ENCODE data around the gene UTS2R.

The UTS2R gene

DNA sequence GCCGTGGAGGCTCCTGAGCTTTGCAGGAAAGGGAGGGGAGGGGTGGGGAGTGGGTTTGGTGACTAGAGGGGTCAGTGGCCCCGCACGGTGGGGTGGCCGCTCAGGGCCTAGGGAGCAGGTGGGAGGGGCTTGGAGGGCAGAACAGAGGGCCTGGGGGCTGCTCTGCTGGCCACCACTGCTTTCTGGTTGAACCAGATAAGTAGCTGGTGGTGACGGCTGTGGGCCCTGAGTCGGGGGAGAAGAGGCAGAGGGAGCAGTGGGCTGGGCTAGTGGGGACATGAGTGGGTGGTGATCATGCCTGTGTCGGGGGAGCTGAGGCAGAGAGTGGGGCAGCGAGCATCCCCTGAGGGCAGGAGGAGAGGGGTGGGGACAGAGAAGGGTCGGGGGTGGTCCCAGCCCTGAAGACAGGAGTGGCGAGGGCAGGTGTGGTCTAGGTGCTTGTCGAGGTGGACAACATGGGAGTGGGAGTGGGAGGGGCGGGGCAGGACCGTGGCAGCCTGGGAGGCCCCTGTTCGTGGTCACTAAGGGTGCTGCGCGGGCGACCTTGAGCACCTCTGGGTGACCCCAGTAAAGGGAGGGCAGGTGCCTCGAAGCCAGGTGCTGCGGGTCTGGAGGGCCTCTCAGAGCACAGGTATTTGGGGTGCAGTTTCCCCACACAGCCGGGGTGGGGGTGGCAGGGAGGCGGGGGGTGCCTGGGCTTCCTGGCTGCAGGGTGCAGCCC is 47.9 kb upstream of the UTS2R start:
- H3K9me3 ChIP-seq (replicated peaks in 1 of 2; ENCODE audit: control insufficient read depth in 2 of 2, insufficient read depth in 1 of 2, low read depth in 1 of 2, low read length in 2 of 2) = peaks cover 7 to 9% of the 10 kb centered on the region in 2 donors
- peak overlapping the region; percentile 22 for H2BK12ac ChIP-seq (ENCODE audit: low read length)
- no peak overlapping the region for H4K8ac ChIP-seq (ENCODE audit: low read depth, low read length)
- H2BK5ac ChIP-seq (ENCODE audit: low read length) = no peak overlapping the region
- peak overlapping the region; percentile 55 for H3K23ac ChIP-seq (ENCODE audit: low read depth, low read length, poor library complexity)
- no peak overlapping the region for H4K91ac ChIP-seq (ENCODE audit: low read depth, low read length, poor library complexity)
- H2AK5ac ChIP-seq (ENCODE audit: low read depth, low read length) = peak overlapping the region; percentile 84
- no CpG with 5 or more reads among the region's 21 CpGs for WGBS, 2 donors (ENCODE audit: extremely low coverage in 2 of 2, insufficient read length in 2 of 2, insufficient replicate concordance in 1 of 2)
- peak overlapping the region; percentile 60 for H3K9ac ChIP-seq (ENCODE audit: low read depth, low read length, poor library complexity)
- peaks cover 17 to 27% of the 10 kb centered on the region in 2 donors for H3K4me1 ChIP-seq (ENCODE audit: control insufficient read depth in 2 of 2, insufficient read depth in 1 of 2, low read depth in 1 of 2, low read length in 2 of 2)
- DNase-seq (ENCODE audit: low spot score) = no peak
- H3K79me1 ChIP-seq (ENCODE audit: low read depth, low read length) = peaks cover 3% of the 10 kb centered on the region
- peak overlapping the region; percentile 81 for H2BK15ac ChIP-seq (ENCODE audit: low read length)
- H3K27me3 ChIP-seq (ENCODE audit: control insufficient read depth in 3 of 3, insufficient read depth in 3 of 3, low read depth in 1 of 3, low read length in 3 of 3) = peaks cover 0 to 65% (median 5%) of the 10 kb centered on the region in 3 experiments
- H3K4ac ChIP-seq (ENCODE audit: low read length) = no peak overlapping the region
- H3K18ac ChIP-seq (ENCODE audit: low read length) = peak overlapping the region; percentile 48
- H2BK120ac ChIP-seq (ENCODE audit: low read depth, low read length) = peak overlapping the region; percentile 18
- peak overlapping the region; percentile 8 for H3K14ac ChIP-seq (ENCODE audit: low read length)
- no peak overlapping the region for H3K27ac ChIP-seq (replicated peaks; ENCODE audit: low read length)
- no peaks in the 10 kb centered on the region for H3K36me3 ChIP-seq (replicated peaks in 1 of 2; ENCODE audit: control insufficient read depth in 2 of 2, insufficient read depth in 2 of 2, low read length in 2 of 2)
- no peak overlapping the region for H3K4me2 ChIP-seq (ENCODE audit: insufficient read depth, low read length, poor library complexity, severe bottlenecking)
- H2AFZ ChIP-seq (ENCODE audit: low read length) = no peak overlapping the region
- no peak overlapping the region for H3K4me3 ChIP-seq (ENCODE audit: low read length in 2 of 2)

GRCh38 chr17:82324566-82325285 is 46.8 kb upstream of the UTS2R start:
- peak overlapping the region; percentile 80 for H3K23ac ChIP-seq (ENCODE audit: low read depth, low read length, poor library complexity)
- no peak overlapping the region for H4K8ac ChIP-seq (ENCODE audit: low read depth, low read length)
- H3K4me2 ChIP-seq (ENCODE audit: insufficient read depth, low read length, poor library complexity, severe bottlenecking) = no peak overlapping the region
- H2AK5ac ChIP-seq (ENCODE audit: low read depth, low read length) = peak overlapping the region; percentile 89
- H3K27ac ChIP-seq (replicated peaks; ENCODE audit: low read length) = no peak overlapping the region
- peak overlapping the region; percentile 18 for H2BK120ac ChIP-seq (ENCODE audit: low read depth, low read length)
- H3K79me1 ChIP-seq (ENCODE audit: low read depth, low read length) = peaks cover under 1% of the 10 kb centered on the region
- peak overlapping the region; percentile 82 for H3K14ac ChIP-seq (ENCODE audit: low read length)
- H3K9ac ChIP-seq (ENCODE audit: low read depth, low read length, poor library complexity) = peak overlapping the region; percentile 50
- WGBS, 2 donors (ENCODE audit: extremely low coverage in 2 of 2, insufficient read length in 2 of 2, insufficient replicate concordance in 1 of 2) = no CpG with 5 or more reads among the region's 25 CpGs
- peak overlapping the region; percentile 93 for H2BK15ac ChIP-seq (ENCODE audit: low read length)
- no peak for DNase-seq (ENCODE audit: low spot score)
- H2AFZ ChIP-seq (ENCODE audit: low read length) = no peak overlapping the region
- H3K4me3 ChIP-seq (ENCODE audit: low read length in 2 of 2) = no peak overlapping the region
- H3K36me3 ChIP-seq (replicated peaks in 1 of 2; ENCODE audit: control insufficient read depth in 2 of 2, insufficient read depth in 2 of 2, low read length in 2 of 2) = no peaks in the 10 kb centered on the region
- H3K27me3 ChIP-seq (ENCODE audit: control insufficient read depth in 3 of 3, insufficient read depth in 3 of 3, low read depth in 1 of 3, low read length in 3 of 3) = peaks cover 0 to 76% (median 0%) of the 10 kb centered on the region in 3 experiments
- no peak overlapping the region for H2BK5ac ChIP-seq (ENCODE audit: low read length)
- peak overlapping the region; percentile 84 for H2BK12ac ChIP-seq (ENCODE audit: low read length)
- H3K4ac ChIP-seq (ENCODE audit: low read length) = no peak overlapping the region
- peak overlapping the region; percentile 35 for H3K18ac ChIP-seq (ENCODE audit: low read length)
- peaks cover 17 to 21% of the 10 kb centered on the region in 2 donors for H3K4me1 ChIP-seq (ENCODE audit: control insufficient read depth in 2 of 2, insufficient read depth in 1 of 2, low read depth in 1 of 2, low read length in 2 of 2)
- H3K9me3 ChIP-seq (replicated peaks in 1 of 2; ENCODE audit: control insufficient read depth in 2 of 2, insufficient read depth in 1 of 2, low read depth in 1 of 2, low read length in 2 of 2) = peaks cover 0 to under 1% of the 10 kb centered on the region in 2 donors
- H4K91ac ChIP-seq (ENCODE audit: low read depth, low read length, poor library complexity) = no peak overlapping the region

- Histone ChIP-seq H3K4me1 (ENCODE audit: control insufficient read depth in 2 of 2, insufficient read depth in 1 of 2, low read depth in 1 of 2, low read length in 2 of 2) (peaks cover 17 to 21% of the 10 kb centered on the region in 2 donors), H3K27me3 (ENCODE audit: control insufficient read depth in 3 of 3, insufficient read depth in 3 of 3, low read depth in 1 of 3, low read length in 3 of 3) (peaks cover 0 to 84% (median 0%) of the 10 kb centered on the region in 3 experiments), H3K4ac (ENCODE audit: low read length) (peak overlapping the region; percentile 66), H4K8ac (ENCODE audit: low read depth, low read length) (no peak overlapping the region), H3K4me2 (ENCODE audit: insufficient read depth, low read length, poor library complexity, severe bottlenecking) (no peak overlapping the region), H2BK5ac (ENCODE audit: low read length) (peak overlapping the region; percentile 29), H3K18ac (ENCODE audit: low read length) (peak overlapping the region; percentile 28), H4K91ac (ENCODE audit: low read depth, low read length, poor library complexity) (no peak overlapping the region), H3K36me3 (replicated peaks in 1 of 2; ENCODE audit: control insufficient read depth in 2 of 2, insufficient read depth in 2 of 2, low read length in 2 of 2) (no peaks in the 10 kb centered on the region), H3K4me3 (ENCODE audit: low read length in 2 of 2) (peak overlapping the region in 1 of 2 donors; percentile 61), H3K9me3 (replicated peaks in 1 of 2; ENCODE audit: control insufficient read depth in 2 of 2, insufficient read depth in 1 of 2, low read depth in 1 of 2, low read length in 2 of 2) (no peaks in the 10 kb centered on the region), H3K23ac (ENCODE audit: low read depth, low read length, poor library complexity) (peak overlapping the region; percentile 83), H3K27ac (replicated peaks; ENCODE audit: low read length) (no peak overlapping the region), H2BK120ac (ENCODE audit: low read depth, low read length) (no peak overlapping the region), H3K79me1 (ENCODE audit: low read depth, low read length) (no peaks in the 10 kb centered on the region), H2AFZ (ENCODE audit: low read length) (no peak overlapping the region), H2BK12ac (ENCODE audit: low read length) (peak overlapping the region; percentile 84), H3K9ac (ENCODE audit: low read depth, low read length, poor library complexity) (no peak overlapping the region), H2BK15ac (ENCODE audit: low read length) (peak overlapping the region; percentile 93), H2AK5ac (ENCODE audit: low read depth, low read length) (peak overlapping the region; percentile 89), H3K14ac (ENCODE audit: low read length) (peak overlapping the region; percentile 82)
- no CpG with 5 or more reads among the region's 30 CpGs for WGBS, 2 donors (ENCODE audit: extremely low coverage in 2 of 2, insufficient read length in 2 of 2, insufficient replicate concordance in 1 of 2)
- DNase-seq (ENCODE audit: low spot score) = no peak
Observed at GRCh38 chr17:82325286-82326180, 46.0 kb upstream of the UTS2R start.

All from neuronal stem cell (in vitro differentiated cells).